Stimulated activated CD8-positive, alpha-beta memory T cell treated with anti-CD3 and anti-CD28 coated beads, Interleukin-15, amount 100 ng/mL, for 24 hours (primary cell): ENCODE data around the gene TOP2B.

Experiments used
- DNase-seq: peaks from one replicate; pipeline ENCODE4 v3.0.0-alpha.2; 2020; ENCODE audit warnings: low read depth

The TOP2B gene

GRCh38 chr3:25610779-25611178 is 53.9 kb downstream of the TOP2B start:
- no peak for DNase-seq

DNA sequence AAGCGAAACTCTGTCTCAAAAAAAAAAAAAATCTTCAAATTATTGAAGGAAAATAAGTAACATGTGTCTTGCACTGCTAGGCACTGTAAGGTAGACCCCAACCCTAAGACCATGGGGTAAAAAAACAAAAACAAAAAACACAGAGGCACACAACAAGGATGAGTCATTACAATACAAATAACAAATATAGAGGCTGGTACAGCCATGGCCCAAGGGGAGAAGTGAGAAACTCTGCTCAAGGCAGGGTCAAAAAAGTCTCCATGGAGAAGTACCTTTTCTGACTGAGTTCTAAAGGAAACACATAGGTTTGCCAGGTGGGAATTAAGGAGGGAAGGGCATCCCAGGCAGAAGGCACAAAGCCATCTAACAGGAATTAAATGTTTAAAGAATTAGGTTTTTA is 54.5 kb downstream of the TOP2B start:
- DNase-seq: no peak

GRCh38 chr3:25604107-25604805 is 60.5 kb downstream of the TOP2B start:
- no peak for DNase-seq

GRCh38 chr3:25603703-25604102 is 61.0 kb downstream of the TOP2B start:
- DNase-seq: no peak

DNA sequence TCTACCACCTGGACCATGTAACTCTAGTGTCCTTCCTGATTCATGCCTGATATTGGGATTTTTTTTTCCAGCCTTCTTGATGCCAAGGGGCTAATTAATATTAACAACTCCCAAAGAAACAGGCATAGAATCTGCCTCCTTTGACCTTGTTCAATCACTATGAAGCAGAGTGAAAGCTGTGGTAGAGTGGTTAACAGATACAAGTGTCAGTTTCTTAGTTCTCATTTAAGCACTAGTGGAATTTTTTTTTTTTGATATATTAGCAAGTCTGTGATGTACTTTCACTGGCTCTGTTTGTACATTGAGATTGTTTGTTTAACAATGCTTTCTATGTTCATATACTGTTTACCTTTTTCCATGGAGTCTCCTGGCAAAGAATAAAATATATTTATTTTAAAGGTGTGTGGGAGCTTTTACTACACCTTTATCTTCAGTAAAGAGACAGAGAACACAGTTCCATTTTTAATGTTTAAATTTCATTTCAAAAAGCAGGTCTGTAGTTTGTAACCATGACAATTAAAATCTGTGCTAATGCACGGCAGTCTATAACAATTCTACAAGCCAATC is 67.1 kb downstream of the TOP2B start:
- DNase-seq: no peak

- no peak for DNase-seq
Observed at GRCh38 chr3:25594007-25594502, 70.7 kb downstream of the TOP2B start.

DNA sequence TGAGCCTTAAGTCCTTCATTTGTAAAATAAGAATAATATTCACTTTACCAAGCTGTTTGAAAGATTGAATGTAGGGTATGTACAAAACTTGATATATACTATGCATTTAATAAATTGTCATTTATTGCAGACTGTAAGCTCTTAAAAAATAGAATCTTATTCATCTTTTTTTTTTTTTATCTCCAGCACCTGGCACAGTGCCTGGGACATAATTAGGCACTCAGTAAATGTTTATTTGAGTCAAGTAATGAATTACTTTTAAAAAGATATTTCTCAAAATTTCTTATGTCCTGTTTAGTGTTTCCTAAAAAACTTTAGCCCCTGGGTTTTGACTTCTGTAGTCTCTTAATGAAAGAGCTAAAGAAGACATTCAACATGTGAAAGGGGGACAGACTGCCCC is 71.7 kb downstream of the TOP2B start:
- DNase-seq: no peak

GRCh38 chr3:25592510-25592968 is 72.2 kb downstream of the TOP2B start:
- no peak for DNase-seq

GRCh38 chr3:25589783-25590258 is 74.9 kb downstream of the TOP2B start:
- no peak for DNase-seq

DNA sequence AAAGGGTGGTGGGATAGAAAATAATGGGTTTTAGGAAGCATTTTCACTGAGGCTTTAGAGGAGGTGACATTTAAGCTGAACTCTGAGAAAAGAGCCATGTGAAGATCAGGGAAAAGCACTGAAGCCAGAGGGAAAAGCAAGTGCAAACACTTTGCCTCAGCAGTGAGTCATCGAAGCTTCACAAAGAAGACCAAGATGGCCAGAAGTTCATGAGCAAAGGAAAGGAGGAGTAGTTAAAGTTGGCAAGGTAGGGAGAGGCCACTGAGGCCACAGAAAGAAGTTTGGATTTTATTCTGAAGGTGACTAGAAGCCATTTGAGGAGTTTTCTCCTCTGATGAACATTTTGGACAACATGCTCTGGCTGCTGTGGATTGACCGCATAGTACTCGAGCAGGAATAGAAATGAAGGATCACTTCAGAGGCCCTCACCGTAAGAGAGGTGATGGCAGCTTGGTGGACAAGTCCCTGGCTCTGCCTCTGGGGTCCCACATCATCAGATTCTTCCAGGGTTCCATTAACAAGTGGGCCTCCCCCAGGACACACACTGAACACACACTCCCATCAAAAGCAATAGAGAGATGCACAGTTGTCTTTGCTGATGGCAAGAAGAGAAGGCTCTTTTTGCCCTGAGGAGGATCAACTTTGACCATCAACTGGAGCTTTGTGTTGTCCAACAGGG is 75.5 kb downstream of the TOP2B start:
- DNase-seq: no peak

DNA sequence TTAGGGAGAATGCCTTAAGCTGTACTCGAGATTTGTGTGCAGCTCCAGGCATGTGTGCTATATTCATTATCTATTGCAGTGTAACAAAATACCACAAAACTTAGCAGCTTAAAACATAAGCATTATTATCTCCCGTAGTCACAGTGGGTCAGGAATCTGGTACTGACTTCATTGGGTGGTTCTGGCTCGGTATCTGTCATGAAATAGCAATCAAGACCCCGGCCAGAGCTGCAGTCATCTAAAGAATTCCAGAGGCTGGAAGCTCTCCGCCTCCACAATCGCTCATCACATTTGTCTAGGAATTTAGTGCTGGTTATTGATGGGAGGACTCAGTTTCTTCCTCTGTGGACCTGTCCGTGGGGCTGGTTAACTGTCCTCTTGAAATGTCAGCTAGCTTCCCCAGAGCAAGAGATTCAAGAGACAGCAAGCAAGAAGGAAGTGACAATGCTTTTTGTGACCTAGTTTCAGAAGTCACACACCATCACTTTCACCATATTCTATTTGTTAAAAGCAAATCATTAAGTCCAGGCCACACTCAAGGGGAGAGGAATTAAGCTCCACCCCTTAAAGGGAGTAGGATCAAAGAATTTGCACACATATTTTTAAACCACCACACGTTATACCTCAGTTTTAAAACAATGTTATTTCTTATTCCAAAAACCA is 76.1 kb downstream of the TOP2B start:
- DNase-seq: no peak

DNA sequence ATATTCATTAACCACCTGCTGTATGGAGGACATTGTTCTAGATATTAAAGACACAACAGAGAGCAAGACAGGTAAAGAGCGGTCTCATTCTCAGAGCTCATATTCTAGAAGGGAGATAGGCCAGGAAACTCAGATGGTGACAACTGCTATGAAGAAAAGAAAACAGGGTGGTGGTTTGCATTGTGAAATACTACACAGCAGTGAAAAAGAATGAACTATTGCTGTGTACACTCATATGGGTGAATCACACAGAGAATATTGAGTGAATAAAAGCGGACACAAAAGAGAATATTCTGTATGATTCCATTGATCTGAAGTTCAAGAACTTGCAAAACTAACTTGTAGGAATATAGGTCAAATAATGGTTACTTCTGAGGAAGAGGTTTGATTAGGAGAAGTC is 76.7 kb downstream of the TOP2B start:
- no peak for DNase-seq

DNA sequence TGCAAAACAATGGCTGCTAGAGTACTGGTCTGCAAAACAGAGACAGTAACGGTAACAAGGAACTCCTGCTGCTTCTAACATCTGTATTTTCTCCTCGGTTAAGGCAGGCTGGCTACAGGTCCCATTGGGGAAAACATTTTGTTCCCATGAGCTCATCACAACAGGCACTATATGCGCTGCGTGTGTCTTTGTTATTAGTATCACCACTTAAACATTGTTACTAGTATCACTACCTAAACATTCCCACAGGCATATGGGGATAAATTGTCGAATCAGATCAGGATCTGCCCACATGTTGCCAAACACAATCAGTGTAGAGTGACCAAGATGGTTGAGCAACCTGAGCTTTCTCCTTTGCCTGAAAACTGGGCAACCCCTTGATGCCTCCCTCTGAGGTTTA is 77.2 kb downstream of the TOP2B start:
- DNase-seq: no peak

DNA sequence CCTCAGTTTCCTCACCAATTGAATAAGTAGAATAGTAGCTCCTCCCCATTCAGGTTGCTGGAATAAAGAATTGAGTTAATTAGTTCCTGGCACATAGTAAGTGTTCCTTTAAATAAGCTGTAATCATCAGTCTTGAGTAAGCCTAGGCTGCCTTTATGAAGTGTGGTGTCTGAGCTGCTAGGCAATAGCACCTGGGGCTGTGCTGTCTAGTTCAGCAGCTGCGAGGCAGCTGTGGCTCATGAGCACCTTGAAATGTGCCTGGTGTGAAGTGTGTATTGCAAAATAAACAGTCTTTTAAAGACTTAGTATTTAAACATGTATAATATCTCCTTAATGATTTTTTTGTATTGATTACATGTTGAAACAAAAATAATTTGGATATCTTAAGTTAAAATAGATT is 77.6 kb downstream of the TOP2B start:
- DNase-seq: no peak

DNA sequence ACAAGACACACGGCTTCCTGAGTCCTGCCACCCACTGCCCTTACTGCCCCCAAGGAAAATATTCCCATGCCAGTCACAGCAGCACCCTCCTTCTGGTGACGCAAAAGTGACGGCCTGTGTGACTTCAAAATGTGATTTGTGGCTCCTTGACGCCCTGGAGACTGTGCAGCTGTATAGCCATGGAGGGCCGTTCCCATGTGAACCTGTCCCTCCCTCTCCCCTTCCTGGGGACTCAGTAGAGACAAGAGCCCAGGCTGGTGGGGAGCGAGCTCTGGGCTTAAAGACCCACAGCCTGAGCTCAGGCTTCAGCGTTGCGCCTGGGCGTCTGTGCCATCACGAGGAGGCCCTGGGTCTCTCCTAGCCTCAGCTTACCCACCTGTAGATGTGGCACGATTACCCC is 78.2 kb downstream of the TOP2B start:
- no peak for DNase-seq

DNA sequence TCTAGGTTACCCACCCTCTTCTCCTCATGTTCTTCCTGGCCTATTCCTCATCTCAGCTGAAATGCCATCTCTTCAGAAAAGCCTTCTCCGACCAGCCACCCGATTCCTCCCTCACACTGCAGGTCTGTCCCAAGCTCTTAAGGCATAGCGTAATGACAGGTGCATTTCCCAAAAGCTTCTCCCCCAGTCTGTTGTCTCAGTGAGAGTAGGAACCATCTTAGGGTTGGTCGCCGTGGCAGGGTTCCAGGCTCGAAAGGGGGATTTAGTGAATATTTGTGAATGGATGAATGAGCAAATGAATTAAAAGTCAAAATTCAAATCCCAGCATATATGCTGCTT is 78.6 kb downstream of the TOP2B start:
- no peak for DNase-seq

DNA sequence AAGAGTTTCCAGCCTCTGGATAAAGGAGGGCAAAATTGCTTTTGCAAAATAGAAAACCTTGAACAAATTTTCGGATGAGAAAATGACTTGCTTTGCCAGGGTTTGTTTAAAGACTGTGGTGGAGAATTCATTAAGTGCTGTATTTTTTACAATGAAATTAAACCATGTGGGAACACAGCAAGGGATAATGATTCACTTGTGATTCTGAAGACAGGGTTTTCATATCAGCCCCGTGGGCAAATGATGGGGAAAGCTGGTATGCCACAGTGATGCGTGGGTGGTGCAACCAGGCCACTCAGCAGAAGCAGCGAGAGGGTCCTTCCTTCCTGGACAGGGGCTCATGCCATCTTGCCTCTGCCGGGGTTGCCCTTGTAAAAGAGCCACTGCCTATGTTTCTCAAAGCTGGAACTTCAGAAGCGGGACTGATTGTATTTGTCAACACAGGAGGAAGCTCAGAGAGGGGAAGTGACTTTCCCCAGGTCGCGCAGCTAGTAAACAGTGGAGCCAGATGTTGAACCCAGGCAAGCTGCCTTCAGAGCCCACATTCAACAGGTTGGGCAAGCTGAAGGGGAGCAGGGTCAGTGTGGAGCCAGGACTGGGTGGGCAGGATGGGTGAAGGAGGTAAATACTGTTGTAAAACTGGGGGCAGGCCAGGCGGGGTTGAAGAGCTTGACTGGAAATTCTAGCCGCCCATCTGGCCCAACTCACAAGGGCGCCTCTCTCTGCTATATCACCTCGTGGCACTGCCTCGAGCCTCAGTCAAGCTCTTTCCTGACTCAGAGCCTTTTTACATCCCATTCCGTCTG is 79.1 kb downstream of the TOP2B start:
- DNase-seq: no peak

DNA sequence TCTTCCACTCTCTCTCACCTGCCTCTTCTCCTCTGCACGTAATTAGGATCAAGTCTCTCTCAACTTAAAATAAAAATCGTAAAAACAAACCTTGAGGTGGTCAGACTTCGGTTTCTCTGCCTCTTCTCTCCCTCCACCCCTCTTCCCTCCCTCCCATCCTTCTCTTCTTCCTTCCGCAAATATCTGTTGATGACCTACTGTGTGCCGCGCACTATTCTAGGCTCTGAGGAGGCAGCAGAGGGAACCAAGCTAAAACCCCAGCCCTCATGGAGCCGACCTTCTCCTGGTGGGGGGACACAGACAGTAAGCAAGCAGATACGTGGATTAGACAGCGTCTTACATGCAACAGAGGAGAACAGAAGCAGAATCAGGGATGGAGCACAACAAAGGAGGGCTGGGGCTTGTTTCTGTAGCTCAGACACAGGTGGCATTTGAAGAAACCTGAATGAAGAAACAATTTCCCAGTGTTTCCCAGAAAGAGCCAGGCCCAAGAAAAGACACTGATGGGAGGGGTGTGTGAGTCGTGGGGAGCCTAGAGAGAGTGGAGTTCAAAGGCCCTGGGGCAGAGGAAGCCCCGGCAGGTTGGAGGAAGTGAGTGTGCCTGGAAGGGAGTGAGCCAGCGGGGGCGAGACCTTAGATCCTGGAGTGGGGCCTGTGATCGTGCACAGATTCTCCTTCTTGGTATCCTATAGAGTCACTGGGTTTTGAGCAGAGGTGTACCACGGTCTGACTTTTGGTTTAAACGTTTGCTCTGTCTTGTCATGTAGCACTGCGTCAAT is 80.5 kb downstream of the TOP2B start:
- DNase-seq: no peak

DNA sequence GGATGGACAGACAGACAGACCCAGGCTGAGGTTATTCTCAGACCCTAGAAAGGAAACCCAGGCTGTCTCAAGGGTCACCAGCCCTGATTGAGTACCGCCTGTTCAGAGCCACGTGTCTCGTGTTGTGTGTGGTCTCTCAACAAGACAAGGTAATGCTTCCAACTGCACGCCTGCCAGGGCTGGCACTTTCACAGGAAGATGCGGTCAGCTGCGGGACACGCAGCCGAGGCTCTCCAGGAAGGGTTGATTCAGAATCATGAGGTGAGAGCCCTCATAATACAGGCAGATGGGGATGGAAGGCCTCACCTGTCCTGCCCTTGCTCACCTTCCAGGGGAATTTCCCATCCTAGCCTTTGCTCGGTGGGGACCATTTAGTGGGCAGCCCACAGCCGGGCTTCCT is 81.4 kb downstream of the TOP2B start:
- no peak for DNase-seq

GRCh38 chr3:25582242-25582641 is 82.5 kb downstream of the TOP2B start:
- DNase-seq: no peak

- DNase-seq: no peak
Observed at GRCh38 chr3:25581823-25582222, 82.9 kb downstream of the TOP2B start.
